GM18870 (cell line): ENCODE measurements around the gene CBR3.
"Not testable (repeated sequence)": the region's sequence is repeated elsewhere in the genome, so short reads cannot be mapped to it uniquely, and the experiment has no call there.

Experiments used
- ATAC-seq: cut with Tn5 transposase; IDR thresholded peaks from one replicate; pipeline ENCODE4 v1.9.1; 2021; ENCODE audit warnings: moderate library complexity; ENCODE audit not compliant: unreplicated experiment

The CBR3 gene

GRCh38 chr21:36117286-36117741, 17.6 kb upstream of the CBR3 start:
- ATAC-seq: no peak

GRCh38 chr21:36120304-36120888, 14.5 kb upstream of the CBR3 start:
- ATAC-seq: no peak

GRCh38 chr21:36122977-36123376, 11.9 kb upstream of the CBR3 start:
- no peak for ATAC-seq

- ATAC-seq: no peak
These were observed 10.5 kb upstream of the CBR3 start for GRCh38 chr21:36124395-36124794.

- no peak for ATAC-seq
These were observed 9.2 kb upstream of the CBR3 start for GRCh38 chr21:36125512-36126207.

GRCh38 chr21:36126208-36126565, 8.7 kb upstream of the CBR3 start:
- ATAC-seq: no peak

GRCh38 chr21:36126621-36127110, 8.2 kb upstream of the CBR3 start:
- no peak for ATAC-seq

GRCh38 chr21:36127250-36127904, 7.5 kb upstream of the CBR3 start:
- ATAC-seq: no peak

GRCh38 chr21:36127977-36128376, 6.9 kb upstream of the CBR3 start:
- no peak for ATAC-seq

- ATAC-seq: no peak
These were observed 5.7 kb upstream of the CBR3 start for GRCh38 chr21:36129219-36129618.

GRCh38 chr21:36130414-36130762, 4.5 kb upstream of the CBR3 start:
- ATAC-seq: not testable (repeated sequence)

GRCh38 chr21:36130839-36131238, 4.0 kb upstream of the CBR3 start:
- not testable (repeated sequence) for ATAC-seq

GRCh38 chr21:36132696-36133095, 2.2 kb upstream of the CBR3 start:
- no peak for ATAC-seq

- ATAC-seq: no peak
These were observed 668 bp downstream of the CBR3 start for GRCh38 chr21:36135391-36136102.

- not testable (repeated sequence) for ATAC-seq
These were observed 4.9 kb downstream of the CBR3 start for GRCh38 chr21:36139791-36140190.

GRCh38 chr21:36141513-36141925, 6.6 kb downstream of the CBR3 start:
- peak; percentile 75 for ATAC-seq

- ATAC-seq: not testable (repeated sequence)
These were observed 9.4 kb downstream of the CBR3 start for GRCh38 chr21:36144233-36144632.

- ATAC-seq: no peak
These were observed 10.4 kb downstream of the CBR3 start for GRCh38 chr21:36145259-36145658.

GRCh38 chr21:36147911-36148310, 13.0 kb downstream of the CBR3 start:
- no peak for ATAC-seq

- ATAC-seq: no peak
These were observed 14.0 kb downstream of the CBR3 start for GRCh38 chr21:36148886-36149285.
